ENCODE results near the gene PCDHA5. TPM values are rescaled to one million over a fixed set of nuclear protein-coding genes. Genes with fewer than 3 reads are reported as not detected.
"Not testable (repeated sequence)": the region's sequence is repeated elsewhere in the genome, so short reads cannot be mapped to it uniquely, and the experiment has no call there.

Gene PCDHA5
- total RNA-seq, 4 donors from 2014 or later: 0.33 to 0.54 (median 0.45) TPM

DNA sequence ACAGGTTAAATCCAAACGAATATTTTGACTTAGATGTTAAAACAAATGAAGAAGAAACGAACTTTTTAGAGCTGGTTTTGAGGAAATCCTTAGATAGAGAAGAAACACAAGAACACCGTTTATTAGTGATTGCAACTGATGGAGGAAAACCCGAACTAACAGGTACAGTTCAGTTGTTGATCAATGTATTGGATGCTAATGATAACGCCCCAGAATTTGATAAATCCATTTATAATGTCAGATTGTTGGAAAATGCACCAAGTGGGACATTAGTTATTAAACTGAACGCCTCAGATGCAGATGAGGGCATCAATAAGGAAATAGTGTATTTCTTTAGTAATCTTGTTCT lies 842 bp downstream of the PCDHA5 start:
- Histone ChIP-seq H3K4me1 (no peaks in the 10 kb centered on the region), H3K4me3 (replicated peaks in 1 of 3) (no peak overlapping the region), H3K36me3 (no peaks in the 10 kb centered on the region), H3K27me3 (no peaks in the 10 kb centered on the region), H3K9me3 (no peaks in the 10 kb centered on the region), H3K27ac (no peak overlapping the region)
- 24 to 25% methylated on average over 6 of the region's 6 CpGs for WGBS, 2 donors
- TF ChIP-seq POLR2A (IDR thresholded peaks at IDR 0.05): no peak
- TF ChIP-seq, protein P1, sequence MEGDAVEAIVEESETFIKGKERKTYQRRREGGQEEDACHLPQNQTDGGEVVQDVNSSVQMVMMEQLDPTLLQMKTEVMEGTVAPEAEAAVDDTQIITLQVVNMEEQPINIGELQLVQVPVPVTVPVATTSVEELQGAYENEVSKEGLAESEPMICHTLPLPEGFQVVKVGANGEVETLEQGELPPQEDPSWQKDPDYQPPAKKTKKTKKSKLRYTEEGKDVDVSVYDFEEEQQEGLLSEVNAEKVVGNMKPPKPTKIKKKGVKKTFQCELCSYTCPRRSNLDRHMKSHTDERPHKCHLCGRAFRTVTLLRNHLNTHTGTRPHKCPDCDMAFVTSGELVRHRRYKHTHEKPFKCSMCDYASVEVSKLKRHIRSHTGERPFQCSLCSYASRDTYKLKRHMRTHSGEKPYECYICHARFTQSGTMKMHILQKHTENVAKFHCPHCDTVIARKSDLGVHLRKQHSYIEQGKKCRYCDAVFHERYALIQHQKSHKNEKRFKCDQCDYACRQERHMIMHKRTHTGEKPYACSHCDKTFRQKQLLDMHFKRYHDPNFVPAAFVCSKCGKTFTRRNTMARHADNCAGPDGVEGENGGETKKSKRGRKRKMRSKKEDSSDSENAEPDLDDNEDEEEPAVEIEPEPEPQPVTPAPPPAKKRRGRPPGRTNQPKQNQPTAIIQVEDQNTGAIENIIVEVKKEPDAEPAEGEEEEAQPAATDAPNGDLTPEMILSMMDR (IDR thresholded peaks at IDR 0.05): peak in 1 of 6 experiments; percentile 1
- intact Hi-C loops (cut with DNase I): no loop called here
- DNase-seq: no peak

DNA sequence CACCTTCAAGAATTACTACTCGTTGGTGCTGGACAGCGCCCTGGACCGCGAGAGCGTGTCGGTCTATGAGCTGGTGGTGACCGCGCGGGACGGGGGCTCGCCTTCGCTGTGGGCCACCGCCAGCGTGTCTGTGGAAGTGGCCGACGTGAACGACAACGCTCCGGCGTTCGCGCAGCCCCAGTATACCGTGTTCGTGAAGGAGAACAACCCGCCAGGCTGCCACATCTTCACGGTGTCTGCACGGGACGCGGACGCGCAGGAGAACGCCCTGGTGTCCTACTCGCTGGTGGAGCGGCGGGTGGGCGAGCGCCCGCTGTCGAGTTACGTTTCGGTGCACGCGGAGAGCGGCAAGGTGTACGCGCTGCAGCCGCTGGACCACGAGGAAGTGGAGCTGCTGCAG lies 1.6 kb downstream of the PCDHA5 start:
- H3K27me3 ChIP-seq; H3K36me3 ChIP-seq; DNase-seq; H3K4me3 ChIP-seq (replicated peaks in 1 of 3); H3K27ac ChIP-seq; H3K4me1 ChIP-seq; H3K9me3 ChIP-seq; intact Hi-C loops (cut with DNase I): not testable (repeated sequence)
- 16 to 62% methylated on average over 2 to 11 of the region's 48 CpGs for WGBS, 2 donors

DNA sequence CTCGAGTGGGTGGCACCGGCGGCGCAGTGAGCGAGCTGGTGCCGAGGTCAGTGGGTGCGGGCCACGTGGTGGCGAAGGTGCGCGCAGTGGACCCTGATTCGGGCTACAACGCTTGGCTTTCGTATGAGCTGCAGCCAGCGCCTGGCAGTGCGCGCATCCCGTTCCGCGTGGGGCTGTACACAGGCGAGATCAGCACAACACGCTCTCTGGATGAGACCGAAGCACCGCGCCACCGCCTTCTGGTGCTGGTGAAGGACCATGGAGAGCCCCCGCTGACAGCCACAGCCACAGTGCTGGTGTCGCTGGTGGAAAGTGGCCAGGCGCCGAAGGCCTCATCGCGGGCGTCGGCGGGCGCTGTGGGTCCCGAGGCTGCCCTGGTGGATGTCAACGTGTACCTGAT lies 2.1 kb downstream of the PCDHA5 start:
- Histone ChIP-seq H3K36me3 (no peaks in the 10 kb centered on the region), H3K9me3 (no peaks in the 10 kb centered on the region), H3K27ac (no peak overlapping the region), H3K4me1 (no peaks in the 10 kb centered on the region), H3K27me3 (peaks cover 7% of the 10 kb centered on the region), H3K4me3 (replicated peaks in 1 of 3) (no peak overlapping the region)
- 44 to 64% methylated on average over 18 to 22 of the region's 38 CpGs for WGBS, 2 donors
- no peak for TF ChIP-seq POLR2A (IDR thresholded peaks at IDR 0.05)
- TF ChIP-seq, protein P1 (IDR thresholded peaks at IDR 0.05): no peak
- DNase-seq: no peak
- intact Hi-C loops (cut with DNase I): no loop called here

DNA sequence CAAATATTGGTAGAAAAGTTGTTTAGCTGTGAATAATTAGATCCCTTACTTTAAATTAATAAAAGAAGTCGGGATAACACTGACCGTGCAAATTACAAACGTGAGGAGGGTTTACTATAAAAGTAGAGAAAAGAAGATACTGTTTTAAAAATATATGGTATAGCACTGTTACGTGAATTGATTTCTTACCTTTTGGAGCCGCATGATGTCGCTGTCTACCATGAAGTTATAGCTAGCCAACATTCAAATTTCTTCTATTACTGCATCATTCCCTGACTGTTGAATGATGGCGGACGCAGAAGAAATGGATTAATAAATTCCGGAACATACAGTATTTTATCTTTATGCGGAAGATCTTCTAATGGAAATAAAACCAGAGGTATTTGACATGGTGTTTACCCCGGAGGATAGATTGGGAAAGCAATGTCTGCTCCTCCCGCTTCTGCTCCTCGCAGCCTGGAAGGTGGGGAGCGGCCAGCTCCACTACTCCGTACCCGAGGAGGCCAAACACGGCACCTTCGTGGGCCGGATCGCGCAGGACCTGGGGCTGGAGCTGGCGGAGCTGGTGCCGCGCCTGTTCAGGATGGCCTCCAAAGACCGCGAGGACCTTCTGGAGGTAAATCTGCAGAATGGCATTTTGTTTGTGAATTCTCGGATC lies 6.4 kb downstream of the PCDHA5 start, which contains the start of gene PCDHA6:
PCDHA6 (plus strand) TSS at position 257 of the 658 bp plus-strand sequence; CDS start at position 389, 132 bp downstream.
- intact Hi-C loops (cut with DNase I): no loop called here
- H3K27me3 ChIP-seq: peaks cover 7% of the 10 kb centered on the region
- WGBS, 2 donors: 14 to 17% methylated on average over 17 to 25 of the region's 27 CpGs

DNA sequence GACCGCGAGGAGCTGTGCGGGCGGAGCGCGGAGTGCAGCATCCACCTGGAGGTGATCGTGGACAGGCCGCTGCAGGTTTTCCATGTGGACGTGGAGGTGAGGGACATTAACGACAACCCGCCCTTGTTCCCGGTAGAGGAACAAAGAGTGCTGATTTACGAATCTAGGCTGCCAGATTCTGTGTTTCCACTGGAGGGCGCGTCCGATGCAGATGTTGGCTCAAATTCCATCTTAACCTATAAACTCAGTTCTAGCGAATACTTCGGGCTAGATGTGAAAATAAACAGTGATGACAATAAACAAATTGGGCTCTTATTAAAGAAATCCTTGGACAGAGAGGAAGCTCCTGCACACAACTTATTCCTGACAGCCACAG lies 6.9 kb downstream of the PCDHA5 start:
- no peak for TF ChIP-seq POLR2A (IDR thresholded peaks at IDR 0.05)
- TF ChIP-seq, protein P1 (IDR thresholded peaks at IDR 0.05): no peak

More for the DNA sequence above, 6.4 kb downstream of the PCDHA5 start, which contains the start of gene PCDHA6:
- Histone ChIP-seq H3K4me1 (no peaks in the 10 kb centered on the region), H3K9me3 (no peaks in the 10 kb centered on the region), H3K4me3 (replicated peaks in 1 of 3) (peak within 1 kb of the TSS in 1 of 3 donors; percentile 11), H3K36me3 (no peaks in the 10 kb centered on the region), H3K27ac (no peak within 1 kb of the TSS)
- TF ChIP-seq, protein P1 (IDR thresholded peaks at IDR 0.05): peak in 2 of 6 experiments; percentile 1 to 20
- no peak for TF ChIP-seq POLR2A (IDR thresholded peaks at IDR 0.05)
- no peak for DNase-seq

DNA sequence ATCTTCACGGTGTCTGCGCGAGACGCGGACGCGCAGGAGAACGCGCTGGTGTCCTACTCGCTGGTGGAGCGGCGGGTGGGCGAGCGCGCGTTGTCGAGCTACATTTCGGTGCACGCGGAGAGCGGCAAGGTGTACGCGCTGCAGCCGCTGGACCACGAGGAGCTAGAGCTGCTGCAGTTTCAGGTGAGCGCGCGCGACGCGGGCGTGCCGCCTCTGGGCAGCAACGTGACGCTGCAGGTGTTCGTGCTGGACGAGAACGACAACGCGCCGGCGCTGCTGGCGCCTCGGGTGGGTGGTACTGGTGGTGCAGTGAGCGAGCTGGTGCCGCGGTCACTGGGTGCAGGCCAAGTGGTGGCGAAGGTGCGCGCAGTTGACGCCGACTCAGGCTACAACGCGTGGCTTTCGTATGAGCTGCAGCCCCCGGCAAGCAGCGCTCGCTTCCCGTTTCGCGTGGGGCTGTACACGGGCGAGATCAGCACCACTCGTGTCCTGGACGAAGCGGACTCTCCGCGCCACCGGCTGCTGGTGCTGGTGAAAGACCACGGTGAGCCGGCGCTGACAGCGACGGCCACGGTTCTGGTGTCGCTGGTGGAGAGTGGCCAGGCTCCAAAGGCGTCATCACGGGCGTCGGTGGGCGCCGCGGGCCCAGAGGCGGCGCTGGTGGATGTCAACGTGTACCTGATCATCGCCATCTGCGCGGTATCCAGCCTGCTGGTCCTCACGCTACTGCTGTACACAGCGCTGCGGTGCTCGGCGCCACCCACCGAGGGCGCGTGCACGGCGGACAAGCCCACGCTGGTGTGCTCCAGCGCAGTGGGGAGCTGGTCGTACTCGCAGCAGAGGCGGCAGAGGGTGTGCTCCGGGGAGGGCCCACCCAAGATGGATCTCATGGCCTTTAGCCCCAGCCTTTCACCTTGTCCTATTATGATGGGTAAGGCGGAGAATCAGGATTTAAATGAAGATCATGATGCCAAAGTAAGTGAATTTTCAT lies 8.4 kb downstream of the PCDHA5 start:
- H3K36me3 ChIP-seq; H3K9me3 ChIP-seq; H3K27ac ChIP-seq; H3K4me1 ChIP-seq; H3K27me3 ChIP-seq; DNase-seq; intact Hi-C loops (cut with DNase I); H3K4me3 ChIP-seq (replicated peaks in 1 of 3): not testable (repeated sequence)
- WGBS, 2 donors: 30 to 44% methylated on average over 26 to 39 of the region's 106 CpGs

More for the DNA sequence above, 6.9 kb downstream of the PCDHA5 start:
- Histone ChIP-seq H3K36me3 (no peaks in the 10 kb centered on the region), H3K27me3 (peaks cover 7% of the 10 kb centered on the region), H3K27ac (no peak overlapping the region), H3K4me1 (no peaks in the 10 kb centered on the region), H3K9me3 (no peaks in the 10 kb centered on the region), H3K4me3 (replicated peaks in 1 of 3) (peak overlapping the region in 1 of 3 donors; percentile 11)
- DNase-seq: no peak
- intact Hi-C loops (cut with DNase I): no loop called here
- WGBS, 2 donors: 14 to 18% methylated on average over 16 to 18 of the region's 18 CpGs
